Measurements from ENCODE around the gene MEX3A. TPM values are rescaled to one million over a fixed set of nuclear protein-coding genes. Genes with fewer than 3 reads are reported as not detected.

MEX3A gene
- total and polyA plus RNA-seq, 2 of the 8 experiments (the other 6 are each of a cell fraction or from before 2014, with no cell fraction given) = 34.1 to 52.4 TPM

GRCh38 chr1:156078728-156079127 lies 3.5 kb downstream of the MEX3A start (continued):
- no peak for TF ChIP-seq CHD7 (IDR thresholded peaks at IDR 0.05; ENCODE audit: insufficient replicate concordance, low read length)
- no peak for TF ChIP-seq JUN (IDR thresholded peaks at IDR 0.05; ENCODE audit: low read depth, low read length)
- TF ChIP-seq CTBP2 (IDR thresholded peaks at IDR 0.05; ENCODE audit: borderline replicate concordance, insufficient read depth, insufficient read length, low read length) = no peak

Data from H1 (cell line).